ENCODE measurements around the gene POU2F3. TPM values are rescaled to one million over a fixed set of nuclear protein-coding genes. Genes with fewer than 3 reads are reported as not detected.

POU2F3 gene
- total and polyA plus RNA-seq, 2 of the 8 experiments (the other 6 are each of a cell fraction or from before 2014, with no cell fraction given) = 1.0 to 2.1 TPM

DNA sequence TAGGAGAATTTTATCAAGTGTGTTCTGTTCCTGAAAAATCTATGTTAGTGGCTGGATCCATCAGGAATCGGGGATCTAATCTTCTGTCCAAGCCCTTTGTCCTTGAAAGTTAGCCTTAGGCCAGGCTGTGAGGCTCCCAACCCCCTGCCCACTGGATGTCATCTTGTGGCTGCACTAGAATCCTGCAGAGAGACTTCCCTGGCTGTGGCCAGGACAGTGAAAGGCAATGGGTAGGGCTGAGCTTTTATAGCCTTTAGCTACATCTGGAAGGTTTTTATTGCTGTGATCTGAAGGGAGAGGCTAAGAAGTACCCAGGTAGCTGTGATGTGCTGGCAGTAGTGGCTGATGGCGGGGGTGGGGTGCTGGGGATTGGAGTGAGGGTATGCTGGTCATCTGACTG, 27.0 kb upstream of the POU2F3 start:
- CTCF ChIA-PET (ENCODE audit: partially characterized antibody) = interaction anchor here (0.6 to 26.2 kb wide), 15 partner anchors 11 to 1017 kb away, joined by 3 to 394 read pairs (median 4); no protein-coding TSS in a partner anchor

More for the DNA sequence above, 27.0 kb upstream of the POU2F3 start:
- H2BK5ac ChIP-seq (ENCODE audit: low read depth, low read length) = no peak overlapping the region
- no peaks in the 10 kb centered on the region for H3K79me1 ChIP-seq (ENCODE audit: low read depth, low read length)
- H2BK120ac ChIP-seq (replicated peaks; ENCODE audit: low read depth, low read length) = no peak overlapping the region
- 57% methylated on average over 2 of the region's 2 CpGs; no CpG with 5 or more reads in 1 of the 2 experiments for WGBS, 2 experiments (ENCODE audit: extremely low coverage in 1 of 2, insufficient coverage in 1 of 2, insufficient read length in 1 of 2, insufficient replicate concordance in 2 of 2, low coverage in 1 of 2, low lambda C conversion rate in 2 of 2, missing lambda C conversion rate in 1 of 2)
- no peak overlapping the region for H3K56ac ChIP-seq (replicated peaks; ENCODE audit: insufficient read length, low read depth, low read length)
- H4K91ac ChIP-seq (replicated peaks; ENCODE audit: insufficient read length, low read length) = no peak overlapping the region
- peaks cover 72 to 93% (median 87%) of the 10 kb centered on the region in 4 experiments for H3K27me3 ChIP-seq (replicated peaks in 1 of 4; ENCODE audit: control insufficient read depth in 3 of 4, extremely low read depth in 1 of 4, insufficient read depth in 3 of 4, low read length in 3 of 4)
- H3K27ac ChIP-seq (ENCODE audit: low read depth, low read length) = no peak overlapping the region
- H2BK20ac ChIP-seq (ENCODE audit: low read length) = no peak overlapping the region
- no peak overlapping the region for H3K9ac ChIP-seq (replicated peaks in 1 of 4; ENCODE audit: extremely low read depth in 1 of 4, low read depth in 3 of 4, low read length in 3 of 4)
- H3K14ac ChIP-seq (ENCODE audit: insufficient read length) = no peak overlapping the region
- H4K5ac ChIP-seq (ENCODE audit: insufficient read length, low read depth, low read length) = no peak overlapping the region
- FAIRE-seq (no peak), DNase-seq (ENCODE audit: low read depth in 1 of 2, low spot score in 2 of 2) (no peak)
- TF ChIP-seq TCF12 (IDR thresholded peaks at IDR 0.05; ENCODE audit: low read depth, low read length) (no peak), RNF2 (IDR thresholded peaks at IDR 0.05; ENCODE audit: borderline replicate concordance, low read depth, low read length, missing control alignments, poor library complexity, severe bottlenecking) (peak; percentile 26)
- H4K8ac ChIP-seq (ENCODE audit: extremely low read depth, insufficient read depth, low read length) = no peak overlapping the region
- H3K36me3 ChIP-seq (ENCODE audit: control insufficient read depth in 2 of 4, insufficient read depth in 4 of 4, low read length in 3 of 4) = no peaks in the 10 kb centered on the region
- H3K4me2 ChIP-seq (ENCODE audit: insufficient read depth in 1 of 2, low read depth in 2 of 2, low read length in 2 of 2) = no peak overlapping the region; a peak in 1 of 4 replicates
- POLR2A ChIA-PET (ENCODE audit: partially characterized antibody) = interaction anchor here (1.0 to 1.1 kb wide), 2 partner anchors 8 to 90 kb away, joined by 3 to 4 read pairs; no protein-coding TSS in a partner anchor
- H2AFZ ChIP-seq (ENCODE audit: low read length) = no peak overlapping the region
- H3K23me2 ChIP-seq (ENCODE audit: low read depth, low read length) = peaks cover 6% of the 10 kb centered on the region
- H3K23ac ChIP-seq (ENCODE audit: insufficient read length) = no peak overlapping the region
- H3K9me3 ChIP-seq (ENCODE audit: insufficient read depth in 2 of 2, low read depth in 1 of 2, low read length in 1 of 2) = no peaks in the 10 kb centered on the region
- peaks cover 5 to 9% of the 10 kb centered on the region in 2 experiments for H4K20me1 ChIP-seq (replicated peaks in 1 of 2; ENCODE audit: control insufficient read depth in 1 of 2, insufficient read depth in 2 of 2, low read length in 2 of 2)
- H2BK15ac ChIP-seq (ENCODE audit: low read length) = no peak overlapping the region
- H3K4ac ChIP-seq (replicated peaks; ENCODE audit: insufficient read length, low read depth, low read length) = no peak overlapping the region
- no peak overlapping the region for H2BK12ac ChIP-seq (ENCODE audit: low read depth, low read length)
- H3K4me3 ChIP-seq (ENCODE audit: extremely low read depth in 1 of 4, insufficient read depth in 2 of 4, low read depth in 3 of 4, low read length in 4 of 4) = 0 out of 8 replicates have a peak overlapping the region, but pooled peaks of 1 of the 4 experiments have one; percentile 17
- H3K4me1 ChIP-seq (replicated peaks in 1 of 4; ENCODE audit: control insufficient read depth in 3 of 4, insufficient read depth in 4 of 4, low read length in 3 of 4) = peaks cover 4 to 14% (median 8%) of the 10 kb centered on the region in 4 experiments
- H2AK5ac ChIP-seq (ENCODE audit: low read depth, low read length) = no peak overlapping the region
- no peaks in the 10 kb centered on the region for H3K79me2 ChIP-seq (ENCODE audit: control insufficient read depth in 1 of 2, insufficient read depth in 2 of 2, low read length in 2 of 2)
- no peak overlapping the region for H3K18ac ChIP-seq (ENCODE audit: extremely low read depth, low read length)
